ENCODE results near the gene FRMD1.

DNA sequence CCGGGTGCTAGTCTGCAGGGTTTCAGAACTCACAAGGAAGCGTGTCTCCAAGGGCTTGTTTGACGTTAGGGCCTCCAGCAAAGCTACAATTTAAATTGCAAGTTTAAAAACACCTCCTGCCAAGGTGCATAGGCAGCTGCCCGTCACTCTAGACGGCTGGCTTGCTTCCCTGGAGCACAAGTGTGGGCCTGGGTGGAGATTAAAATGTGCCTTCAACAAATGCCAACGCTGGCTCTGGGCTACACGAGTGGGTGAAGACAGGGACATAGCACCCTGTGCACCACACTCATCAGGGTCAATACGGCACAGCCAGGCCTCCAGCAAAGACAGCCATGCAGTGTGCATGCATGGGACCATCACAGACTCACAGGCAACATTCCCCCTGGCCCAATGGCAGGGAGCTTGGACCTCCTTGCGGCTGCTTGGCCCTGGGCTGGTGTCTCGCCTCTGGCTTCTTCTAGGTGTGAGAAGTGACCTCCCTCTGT lies 48.4 kb upstream of the FRMD1 start:
- TF ChIP-seq POLR2A (IDR thresholded peaks at IDR 0.05; ENCODE audit: low read depth, low read length) (no peak), TAF1 (IDR thresholded peaks at IDR 0.05; ENCODE audit: borderline replicate concordance, low read depth, low read length) (no peak), POLR2AphosphoS5 (IDR thresholded peaks at IDR 0.05; ENCODE audit: low read depth, low read length) (no peak)
